Colonic mucosa (tissue), 4 donors: ENCODE results near the gene HNRNPU. TPM values are rescaled to one million over a fixed set of nuclear protein-coding genes. Genes with fewer than 3 reads are reported as not detected.
"Not testable (repeated sequence)": the region's sequence is repeated elsewhere in the genome, so short reads cannot be mapped to it uniquely, and the experiment has no call there.

Experiments
- DNase-seq: peaks from one replicate; pipeline ENCODE4 v3.0.0-alpha.2; 2020
- H3K27ac ChIP-seq: fragments of 200-600 bp; one replicate; pipeline ENCODE4 v1.8.0; 2021
- H3K27me3 ChIP-seq: fragments of 200-600 bp; one replicate; pipeline ENCODE4 v1.8.0; 2021
- H3K36me3 ChIP-seq: fragments of 200-600 bp; one replicate; pipeline ENCODE4 v1.8.0; 2021
- H3K4me1 ChIP-seq: fragments of 200-600 bp; one replicate; pipeline ENCODE4 v1.8.0; 2021; ENCODE audit warnings: mild to moderate bottlenecking
- H3K4me3 ChIP-seq: fragments of 200-600 bp; one replicate; pipeline ENCODE4 v1.8.0; 2021
- H3K9ac ChIP-seq, 2 donors: one replicate each; pipeline ENCODE4 v1.7.0; 2013; ENCODE audit warnings: control low read depth in 2 of 2, low read depth in 2 of 2, low read length in 2 of 2
- H3K9me3 ChIP-seq: fragments of 200-600 bp; one replicate; pipeline ENCODE4 v1.8.0; 2021
- CTCF ChIP-seq: fragments of 200-600 bp; IDR thresholded peaks from one replicate; pipeline ENCODE4 v1.8.0; 2022; ENCODE audit warnings: antibody characterized with exemption, mild to moderate bottlenecking
- intact Hi-C: fragments of 100-400 bp; cut with DNase I; formaldehyde crosslinking; loops from one replicate; pipeline ENCODE4 v1.14.1; 2022
- total RNA-seq, 2 donors: library from RNA; stranded (reverse); fragmentation: NEBNext Ultra II Directional in 1 of 2; extraction: Animal tissue kit (Norgen Biotek cat#: 25700) in 1 of 2; gene quantifications; one replicate each; pipeline ENCODE4 v1.2.1, GENCODE V29; 2021
- donor health status: healthy.
- donor health status: DM: no; HTN: no; CAD: no.
- donor health status: DM: no; HTN: no; CAD: no.

HNRNPU gene
- total RNA-seq, 2 donors from 2014 or later, result 218 to 370 TPM

GRCh38 chr1:244833734-244834542 lies 30.4 kb downstream of the HNRNPU start:
- intact Hi-C loops, result loop anchor here (2.0 to 10.0 kb wide), 2 partner anchors 31 to 141 kb away; partner anchors contain the start of gene HNRNPU

GRCh38 chr1:244833260-244833659 lies 31.1 kb downstream of the HNRNPU start:
- intact Hi-C loops, result loop anchor here (10.0 kb wide), 1 partner anchor 142 kb away; no protein-coding TSS in a partner anchor
- not testable (repeated sequence) for H3K9ac ChIP-seq, H3K9me3 ChIP-seq, H3K36me3 ChIP-seq, H3K27me3 ChIP-seq, H3K4me1 ChIP-seq, DNase-seq
- peak overlapping the region; percentile 46 for H3K4me3 ChIP-seq
- peak overlapping the region; percentile 99 for H3K27ac ChIP-seq

More at GRCh38 chr1:244833734-244834542, 30.4 kb downstream of the HNRNPU start:
- peak overlapping the region; percentile 82 to 95 for H3K9ac ChIP-seq
- no peaks in the 10 kb centered on the region for H3K4me1 ChIP-seq
- H3K36me3 ChIP-seq, result no peaks in the 10 kb centered on the region
- H3K9me3 ChIP-seq, result no peaks in the 10 kb centered on the region
- H3K27me3 ChIP-seq, result no peaks in the 10 kb centered on the region
- DNase-seq, result peak; percentile 65
- no peak for TF ChIP-seq CTCF
- H3K27ac ChIP-seq, result peak overlapping the region; percentile 99
- H3K4me3 ChIP-seq, result peak overlapping the region; percentile 46

GRCh38 chr1:244830639-244831038 lies 33.7 kb downstream of the HNRNPU start:
- intact Hi-C loops, result loop anchor here (10.0 kb wide), 1 partner anchor 144 kb away; no protein-coding TSS in a partner anchor
- H3K9me3 ChIP-seq, result no peaks in the 10 kb centered on the region
- H3K9ac ChIP-seq, result no peak overlapping the region
- H3K4me1 ChIP-seq, result no peaks in the 10 kb centered on the region
- no peak overlapping the region for H3K27ac ChIP-seq
- DNase-seq, result no peak
- TF ChIP-seq CTCF, result no peak
- H3K27me3 ChIP-seq, result no peaks in the 10 kb centered on the region
- H3K4me3 ChIP-seq, result no peak overlapping the region
- no peaks in the 10 kb centered on the region for H3K36me3 ChIP-seq

GRCh38 chr1:244826712-244827111 lies 37.6 kb downstream of the HNRNPU start:
- no peaks in the 10 kb centered on the region for H3K27me3 ChIP-seq
- no peak for DNase-seq
- no peaks in the 10 kb centered on the region for H3K9me3 ChIP-seq
- H3K4me1 ChIP-seq, result no peaks in the 10 kb centered on the region
- H3K27ac ChIP-seq, result no peak overlapping the region
- TF ChIP-seq CTCF, result no peak
- no peak overlapping the region for H3K9ac ChIP-seq
- intact Hi-C loops, result no loop called here
- H3K4me3 ChIP-seq, result no peak overlapping the region
- no peaks in the 10 kb centered on the region for H3K36me3 ChIP-seq

GRCh38 chr1:244822878-244823277 lies 41.5 kb downstream of the HNRNPU start:
- H3K4me3 ChIP-seq, result no peak overlapping the region
- intact Hi-C loops, result no loop called here
- H3K9ac ChIP-seq, result no peak overlapping the region
- H3K4me1 ChIP-seq, result no peaks in the 10 kb centered on the region
- no peak for TF ChIP-seq CTCF
- no peaks in the 10 kb centered on the region for H3K9me3 ChIP-seq
- DNase-seq, result no peak
- no peaks in the 10 kb centered on the region for H3K27me3 ChIP-seq
- H3K27ac ChIP-seq, result no peak overlapping the region
- H3K36me3 ChIP-seq, result no peaks in the 10 kb centered on the region

- intact Hi-C loops, result no loop called here
- Histone ChIP-seq H3K4me3 (no peak overlapping the region), H3K9me3 (no peaks in the 10 kb centered on the region), H3K9ac (no peak overlapping the region), H3K36me3 (no peaks in the 10 kb centered on the region), H3K4me1 (no peaks in the 10 kb centered on the region), H3K27me3 (no peaks in the 10 kb centered on the region), H3K27ac (no peak overlapping the region)
- DNase-seq, result no peak
- no peak for TF ChIP-seq CTCF
Measured at GRCh38 chr1:244821134-244821533, 43.2 kb downstream of the HNRNPU start.
